Inflammatory macrophage (primary cell): ENCODE results near the gene SEPTIN1.
A peak's percentile ranks its signal among the peaks of the same experiment; 100 is the strongest.

Experiments
- DNase-seq, 2 donors: peaks; one replicate each; pipeline ENCODE4 v3.0.0-alpha.2; 2020 to 2022
- total RNA-seq, 18 experiments: gene quantifications; one replicate each; lab custom pipeline; 2026; ENCODE audit warnings: mixed read lengths in 6 of 18, inconsistent platforms in 2 of 18; lab: John Stamatoyannopoulos, UW

Gene SEPTIN1
- 0 to 0.37 (median 0.11) reads per million in 18 experiments for total RNA-seq

DNA sequence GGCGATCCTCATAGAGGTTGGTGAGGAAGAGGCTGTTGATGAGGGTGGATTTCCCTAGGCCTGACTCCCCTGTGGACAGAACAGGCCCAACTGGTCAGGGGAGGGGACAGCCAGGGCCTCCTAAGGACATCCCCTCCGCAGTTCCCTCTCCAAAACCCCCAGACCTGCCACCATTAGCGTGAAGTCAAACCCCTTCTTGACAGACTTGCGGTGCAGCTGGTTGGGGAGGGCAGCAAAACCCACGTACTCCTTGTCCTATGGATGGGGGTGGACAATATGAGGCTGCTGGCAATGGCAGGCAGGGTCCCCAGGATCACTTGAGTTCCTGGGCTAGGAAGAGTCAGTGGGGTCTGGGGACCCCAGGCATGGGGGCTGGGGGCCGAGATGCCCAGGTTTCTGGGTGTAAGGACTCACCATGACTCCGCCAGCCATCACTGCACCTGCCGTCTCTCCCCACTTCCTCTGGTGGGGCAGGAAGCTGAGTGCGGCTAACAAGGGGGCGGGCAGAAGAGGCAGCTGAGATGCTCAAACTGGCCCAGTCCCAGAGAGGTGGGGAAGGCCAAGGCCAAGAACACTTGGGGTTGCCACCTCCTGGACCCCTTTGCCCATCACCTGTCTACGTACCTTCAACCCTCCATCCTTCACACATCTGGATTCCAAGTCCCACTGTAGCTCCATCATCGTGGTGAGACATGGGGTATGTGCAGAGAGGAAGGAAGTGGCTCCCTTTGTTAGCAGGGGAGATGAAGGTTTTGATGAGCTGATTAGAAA, at the start of gene SEPTIN1:
Gene SEPTIN1, minus strand, starts transcription at position 451 of the 771 bp plus-strand sequence. Its CDS starts 19 bp downstream, at position 432.
- no peak for DNase-seq

- no peak for DNase-seq
Measured at GRCh38 chr16:30430428-30430970, 48.1 kb upstream of the SEPTIN1 start.

GRCh38 chr16:30429678-30430427, 47.5 kb upstream of the SEPTIN1 start, which contains the start of gene DCTPP1:
TSS of gene DCTPP1 (minus strand) at chr16:30430030. CDS start at chr16:30429980, 50 bp downstream.
- DNase-seq, result peak; percentile 97 to 98

DNA sequence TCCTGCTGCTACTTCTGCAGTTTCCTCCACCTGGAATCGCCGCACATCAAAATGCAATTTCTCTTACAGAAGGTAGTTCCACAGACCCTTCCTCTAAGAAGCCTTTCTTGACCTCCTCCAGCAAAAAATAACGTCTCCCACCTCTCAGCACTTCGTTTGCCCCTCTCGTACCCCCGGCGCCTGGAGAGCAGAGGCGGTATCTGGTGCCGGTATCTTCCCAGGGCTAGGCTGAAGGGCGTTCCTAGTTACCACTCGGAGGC, 47.0 kb upstream of the SEPTIN1 start:
- no peak for DNase-seq

DNA sequence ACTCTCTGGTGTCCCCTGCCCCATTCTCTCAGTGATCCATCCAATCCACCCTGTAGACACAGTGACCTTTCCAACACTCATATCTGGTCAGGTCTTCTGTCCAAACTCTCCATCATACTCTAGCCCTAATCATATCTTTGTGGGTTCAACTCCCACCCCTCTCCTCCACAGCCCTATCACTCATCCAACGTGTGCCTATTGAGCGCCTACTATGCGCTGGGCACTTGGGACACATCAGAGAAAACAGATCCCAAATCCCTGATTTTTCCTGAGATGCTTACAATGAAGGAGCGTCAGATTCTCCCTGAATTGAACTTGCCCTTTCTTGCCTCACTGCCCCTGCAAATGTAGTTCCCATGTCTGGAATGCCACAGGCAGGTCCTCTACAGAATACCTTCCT, 45.7 kb upstream of the SEPTIN1 start:
- no peak for DNase-seq

GRCh38 chr16:30421010-30421409, 38.6 kb upstream of the SEPTIN1 start:
- no peak for DNase-seq

- DNase-seq, result no peak
Measured at GRCh38 chr16:30418350-30419181, 36.2 kb upstream of the SEPTIN1 start.

GRCh38 chr16:30417529-30418349, 35.4 kb upstream of the SEPTIN1 start:
- DNase-seq, result peak; percentile 94

- DNase-seq, result no peak
Measured at GRCh38 chr16:30416624-30417528, 34.5 kb upstream of the SEPTIN1 start.

- no peak for DNase-seq
Measured at GRCh38 chr16:30416047-30416603, 33.8 kb upstream of the SEPTIN1 start.

DNA sequence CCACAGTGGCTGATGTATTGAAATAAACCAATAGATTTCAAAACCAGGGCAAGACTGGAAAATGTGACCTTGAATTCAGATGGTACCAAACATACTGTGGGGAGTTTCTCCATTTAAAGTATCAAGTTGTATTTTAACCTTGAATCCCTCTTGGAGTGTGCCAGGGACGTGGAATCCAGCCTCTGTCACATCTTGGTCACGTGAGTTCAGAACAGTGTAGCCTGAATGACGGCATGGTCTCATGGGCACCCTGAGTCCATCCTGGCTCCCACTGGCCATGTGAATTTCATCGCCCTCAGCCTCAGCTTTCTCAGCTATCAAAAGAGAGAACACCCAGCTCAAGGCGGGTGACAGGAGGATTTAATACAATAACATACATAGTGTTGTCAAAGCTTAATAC, 31.8 kb upstream of the SEPTIN1 start:
- no peak for DNase-seq

DNA sequence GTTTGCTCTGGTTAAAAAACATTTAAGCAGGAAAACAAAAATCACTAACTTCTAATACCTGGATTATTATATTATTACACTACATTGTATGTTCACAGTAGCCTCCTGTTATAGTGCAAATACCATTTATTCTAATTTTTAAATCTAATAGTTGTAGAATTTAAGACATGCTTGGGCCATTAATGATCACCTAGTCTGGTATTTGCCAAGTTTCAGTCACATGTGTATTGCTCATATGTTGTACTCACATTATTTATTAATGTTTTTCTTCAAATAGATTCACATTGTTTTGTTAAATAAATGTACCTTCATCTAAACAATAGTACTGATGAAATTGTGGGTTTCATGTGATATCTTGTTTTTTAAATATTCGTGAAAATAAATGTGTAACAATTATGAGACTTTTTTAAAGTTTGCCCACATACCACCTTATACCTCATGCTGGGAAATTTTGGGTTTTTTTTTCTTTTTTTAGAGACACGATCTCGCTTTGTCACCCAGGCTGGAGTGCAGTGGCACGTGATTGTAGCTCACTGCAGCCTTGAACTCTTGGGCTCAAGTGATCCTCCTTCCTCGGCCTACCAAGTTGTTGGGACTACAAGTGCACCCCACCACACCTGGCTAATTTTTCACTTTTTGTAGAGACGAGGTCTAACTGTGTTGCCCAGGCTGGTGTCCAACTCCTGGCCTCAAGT, 30.9 kb upstream of the SEPTIN1 start:
- DNase-seq, result no peak

GRCh38 chr16:30409125-30410060, 27.0 kb upstream of the SEPTIN1 start:
- DNase-seq, result peak; percentile 90 to 93

DNA sequence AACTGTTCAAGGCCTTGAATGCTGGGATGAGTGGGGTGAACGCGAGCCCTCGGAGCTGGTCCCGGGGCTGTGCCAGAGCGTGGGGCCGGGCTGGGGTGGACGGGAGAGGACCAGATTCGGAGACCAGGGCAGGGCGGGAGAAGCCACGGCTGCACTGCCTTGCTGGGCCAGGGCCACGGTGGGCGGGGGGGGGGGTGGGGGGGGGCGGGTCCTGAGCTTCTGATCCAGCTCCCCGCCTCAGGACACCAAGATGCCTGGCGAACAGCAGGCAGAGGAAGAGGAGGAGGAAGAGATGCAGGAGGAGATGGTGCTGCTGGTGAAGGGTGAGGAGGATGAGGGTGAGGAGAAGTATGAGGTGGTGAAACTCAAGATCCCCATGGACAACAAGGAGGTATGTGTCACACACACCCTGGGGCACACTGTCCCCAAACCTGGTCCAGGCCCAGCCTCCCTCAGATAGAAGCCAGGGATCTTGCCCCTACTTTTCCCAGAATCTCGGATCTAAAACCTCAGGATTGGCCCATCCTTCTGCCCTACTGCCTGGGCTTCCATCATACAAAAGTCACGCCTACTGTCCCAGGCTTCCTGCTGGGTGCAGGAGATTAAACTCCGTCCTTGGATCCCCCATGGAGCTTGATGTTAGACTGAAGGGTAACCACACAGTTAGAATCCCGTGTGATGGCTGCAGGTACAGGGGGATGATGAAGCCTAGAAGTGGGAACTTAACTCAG, 25.6 kb upstream of the SEPTIN1 start:
- no peak for DNase-seq

- DNase-seq, result peak; percentile 80 to 87
Measured at GRCh38 chr16:30407102-30407803, 24.9 kb upstream of the SEPTIN1 start, which contains the start of gene ZNF771. TSS of gene ZNF771 (plus strand) at chr16:30407606. CDS start at chr16:30408054, 448 bp downstream.

DNA sequence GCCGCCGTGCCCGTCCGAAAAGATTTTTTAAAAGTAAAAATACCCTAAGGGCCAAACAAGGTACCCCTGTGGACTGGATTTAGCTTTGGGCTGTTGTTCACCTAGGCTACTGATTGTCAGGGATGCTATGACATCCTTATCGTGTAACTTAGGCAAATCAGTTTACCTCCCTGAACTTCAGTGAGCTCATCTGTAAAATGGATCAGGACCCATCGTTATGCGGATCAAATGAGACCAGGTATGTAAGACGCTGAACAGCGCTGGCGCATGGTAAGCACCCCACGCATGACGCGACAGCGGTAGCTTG, 24.4 kb upstream of the SEPTIN1 start:
- DNase-seq, result no peak

DNA sequence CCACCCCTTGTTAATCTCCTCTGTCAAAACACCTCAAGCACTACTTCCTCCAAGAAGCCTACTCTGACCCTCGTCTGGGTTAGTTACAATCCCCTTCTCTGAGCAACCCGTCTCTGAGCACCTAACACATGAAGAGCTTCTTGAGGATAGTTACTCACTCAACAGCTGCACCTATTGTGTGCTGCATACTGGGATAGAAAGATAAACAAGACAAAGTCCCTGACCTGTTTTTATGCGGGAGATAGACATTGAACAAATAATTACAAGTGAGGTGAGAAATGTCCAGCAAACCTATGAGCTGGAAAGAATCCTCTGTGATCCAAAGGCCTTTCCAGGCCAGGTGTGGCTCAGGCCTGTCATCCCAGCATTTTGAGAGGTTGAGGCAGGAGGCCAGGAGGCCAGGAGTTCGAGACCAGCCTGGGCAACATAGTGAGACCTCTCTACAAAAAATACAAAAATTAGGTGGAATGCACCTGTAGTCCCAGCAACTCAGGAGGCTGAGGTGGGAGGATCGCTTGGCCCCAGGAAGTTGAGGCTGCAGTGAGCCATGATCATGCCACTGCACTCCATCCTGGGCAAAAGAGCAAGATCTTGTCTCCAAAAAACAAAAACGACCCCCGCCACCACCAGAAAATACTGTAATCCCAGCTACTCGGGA, 19.5 kb upstream of the SEPTIN1 start:
- no peak for DNase-seq
